ENCODE results near the gene CEBPZOS.

Gene CEBPZOS

DNA sequence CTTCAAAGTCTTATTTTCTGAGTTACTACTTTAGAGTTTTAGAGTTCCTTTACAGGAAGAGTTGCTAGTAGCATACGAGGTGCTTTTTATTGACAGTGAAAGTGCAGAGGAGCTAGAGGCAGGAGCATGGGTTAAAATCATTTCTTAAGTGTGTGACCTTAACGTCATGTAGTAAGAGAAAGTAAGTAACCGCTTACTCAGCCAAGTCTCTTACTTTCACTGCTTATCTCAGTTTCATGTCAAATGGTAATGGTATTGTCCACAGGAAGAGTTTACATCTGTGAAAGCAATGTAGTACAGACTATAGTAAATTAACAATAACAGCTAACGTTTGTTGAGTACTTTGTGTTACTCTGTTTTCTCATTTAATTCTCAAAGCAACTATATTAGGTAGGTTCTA is 47.7 kb downstream of the CEBPZOS start:
- no peak for DNase-seq

DNA sequence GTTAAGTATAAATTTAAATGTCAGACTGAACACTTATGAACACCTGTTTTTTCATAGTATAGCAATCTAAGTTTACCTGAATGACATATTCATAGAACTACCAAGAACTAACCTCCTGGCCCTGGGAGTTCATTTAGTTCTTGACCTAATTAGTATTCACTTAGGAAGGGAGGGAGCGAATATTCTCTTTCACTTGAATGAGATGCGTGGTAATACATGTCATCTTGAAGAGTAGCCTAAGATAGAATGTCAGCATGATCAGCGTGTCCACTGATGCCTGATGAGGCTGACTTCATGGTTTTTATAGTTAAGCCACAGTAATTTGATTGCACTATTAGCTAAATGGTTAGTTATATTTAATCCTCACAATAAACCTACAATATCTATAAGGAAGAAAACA is 48.5 kb downstream of the CEBPZOS start:
- no peak for DNase-seq

DNA sequence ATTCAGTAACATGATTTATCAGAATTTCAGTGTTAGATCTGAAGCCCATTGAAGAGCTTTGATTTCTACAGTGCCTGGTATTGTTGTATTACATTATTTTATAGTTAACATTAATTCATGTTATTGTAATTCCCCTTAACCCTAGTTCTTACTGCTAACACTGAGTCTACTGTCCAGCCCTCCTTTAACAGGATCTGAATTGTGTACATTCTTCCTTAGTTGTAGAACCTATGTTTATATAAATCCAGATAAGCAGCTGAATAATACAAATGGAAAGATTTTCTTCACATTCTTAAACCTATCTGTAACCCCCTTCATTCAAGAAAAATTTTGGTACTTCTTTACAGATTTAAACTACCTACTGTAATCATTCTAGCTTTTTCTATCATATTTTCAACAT is 49.9 kb downstream of the CEBPZOS start:
- no peak for DNase-seq

DNA sequence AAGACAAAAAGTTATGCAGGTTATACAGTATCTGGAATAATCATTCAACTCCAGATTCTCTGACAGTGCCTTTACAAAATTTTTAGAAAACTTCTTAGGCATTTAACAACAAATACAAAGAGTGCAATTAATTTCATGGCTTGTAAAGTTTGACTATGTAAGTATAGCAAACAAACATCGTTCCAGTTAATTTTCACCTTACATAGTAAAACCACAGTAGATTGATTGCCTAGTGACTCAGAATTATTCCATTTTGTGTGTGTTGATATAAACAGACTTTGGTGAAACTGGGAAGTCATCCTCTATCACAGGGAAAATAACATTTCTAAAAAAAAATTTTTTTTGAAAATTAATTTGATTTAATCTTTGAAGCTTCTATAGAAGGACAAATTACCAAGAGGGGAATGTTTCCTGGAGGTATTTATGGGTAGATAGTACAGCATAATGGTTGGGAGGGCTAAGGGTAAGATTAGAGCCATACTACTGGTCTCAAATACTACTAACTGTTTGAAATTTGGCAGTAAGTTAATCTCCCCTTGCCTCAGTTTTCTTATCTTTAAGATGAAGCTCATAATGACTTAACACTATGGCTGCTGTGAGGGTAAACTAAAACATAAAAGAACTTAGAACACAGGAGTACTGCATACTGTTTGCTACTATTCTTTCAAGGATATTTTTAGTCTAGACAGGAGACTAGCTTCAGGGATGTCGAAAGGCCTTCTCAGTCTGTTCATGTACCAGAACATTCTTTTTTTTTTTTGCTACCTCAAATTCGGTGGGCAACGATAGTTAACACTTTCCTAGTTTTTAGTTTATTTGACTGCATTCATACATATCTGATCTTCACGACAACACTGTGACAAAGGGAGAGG is 54.8 kb downstream of the CEBPZOS start:
- DNase-seq: no peak

All from NCI-H1105 (cell line).